ENCODE data around the gene RAB26. TPM values are rescaled to one million over a fixed set of nuclear protein-coding genes. Genes with fewer than 3 reads are reported as not detected.

Gene RAB26
- total and polyA plus RNA-seq, 2 of the 13 experiments (the other 11 are each of a cell fraction or from before 2014, with no cell fraction given): 0.86 to 3.6 TPM

DNA sequence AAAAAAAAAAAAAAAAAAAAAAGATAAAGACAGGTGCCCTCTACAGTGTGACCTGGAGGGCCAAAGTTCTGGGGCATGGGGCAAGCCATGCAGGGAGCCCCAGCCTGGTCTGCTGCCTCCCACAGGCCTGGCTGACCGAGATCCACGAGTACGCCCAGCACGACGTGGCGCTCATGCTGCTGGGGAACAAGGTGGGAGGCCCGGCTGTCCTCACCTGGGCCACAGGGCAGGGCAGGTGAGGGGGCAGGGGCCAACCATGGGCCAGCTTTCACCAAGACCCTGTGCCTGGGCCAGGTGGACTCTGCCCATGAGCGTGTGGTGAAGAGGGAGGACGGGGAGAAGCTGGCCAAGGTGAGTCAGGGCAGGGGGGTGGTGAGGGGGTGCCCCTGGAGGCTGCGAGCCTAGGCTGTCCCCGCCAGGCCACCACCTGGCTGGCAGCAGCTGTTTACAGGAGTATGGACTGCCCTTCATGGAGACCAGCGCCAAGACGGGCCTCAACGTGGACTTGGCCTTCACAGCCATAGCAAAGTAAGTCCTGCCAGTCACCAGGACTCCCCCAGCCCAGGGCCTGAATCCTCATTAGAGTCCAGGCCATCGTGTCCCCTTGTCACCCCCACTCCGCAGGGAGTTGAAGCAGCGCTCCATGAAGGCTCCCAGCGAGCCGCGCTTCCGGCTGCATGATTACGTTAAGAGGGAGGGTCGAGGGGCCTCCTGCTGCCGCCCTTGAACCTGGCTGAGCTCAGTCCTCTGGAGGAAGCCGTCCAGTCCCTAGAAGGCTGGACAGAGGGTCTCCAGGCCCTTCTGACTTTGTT, 4.5 kb downstream of the RAB26 start (continued):
- TF ChIP-seq, protein P1, sequence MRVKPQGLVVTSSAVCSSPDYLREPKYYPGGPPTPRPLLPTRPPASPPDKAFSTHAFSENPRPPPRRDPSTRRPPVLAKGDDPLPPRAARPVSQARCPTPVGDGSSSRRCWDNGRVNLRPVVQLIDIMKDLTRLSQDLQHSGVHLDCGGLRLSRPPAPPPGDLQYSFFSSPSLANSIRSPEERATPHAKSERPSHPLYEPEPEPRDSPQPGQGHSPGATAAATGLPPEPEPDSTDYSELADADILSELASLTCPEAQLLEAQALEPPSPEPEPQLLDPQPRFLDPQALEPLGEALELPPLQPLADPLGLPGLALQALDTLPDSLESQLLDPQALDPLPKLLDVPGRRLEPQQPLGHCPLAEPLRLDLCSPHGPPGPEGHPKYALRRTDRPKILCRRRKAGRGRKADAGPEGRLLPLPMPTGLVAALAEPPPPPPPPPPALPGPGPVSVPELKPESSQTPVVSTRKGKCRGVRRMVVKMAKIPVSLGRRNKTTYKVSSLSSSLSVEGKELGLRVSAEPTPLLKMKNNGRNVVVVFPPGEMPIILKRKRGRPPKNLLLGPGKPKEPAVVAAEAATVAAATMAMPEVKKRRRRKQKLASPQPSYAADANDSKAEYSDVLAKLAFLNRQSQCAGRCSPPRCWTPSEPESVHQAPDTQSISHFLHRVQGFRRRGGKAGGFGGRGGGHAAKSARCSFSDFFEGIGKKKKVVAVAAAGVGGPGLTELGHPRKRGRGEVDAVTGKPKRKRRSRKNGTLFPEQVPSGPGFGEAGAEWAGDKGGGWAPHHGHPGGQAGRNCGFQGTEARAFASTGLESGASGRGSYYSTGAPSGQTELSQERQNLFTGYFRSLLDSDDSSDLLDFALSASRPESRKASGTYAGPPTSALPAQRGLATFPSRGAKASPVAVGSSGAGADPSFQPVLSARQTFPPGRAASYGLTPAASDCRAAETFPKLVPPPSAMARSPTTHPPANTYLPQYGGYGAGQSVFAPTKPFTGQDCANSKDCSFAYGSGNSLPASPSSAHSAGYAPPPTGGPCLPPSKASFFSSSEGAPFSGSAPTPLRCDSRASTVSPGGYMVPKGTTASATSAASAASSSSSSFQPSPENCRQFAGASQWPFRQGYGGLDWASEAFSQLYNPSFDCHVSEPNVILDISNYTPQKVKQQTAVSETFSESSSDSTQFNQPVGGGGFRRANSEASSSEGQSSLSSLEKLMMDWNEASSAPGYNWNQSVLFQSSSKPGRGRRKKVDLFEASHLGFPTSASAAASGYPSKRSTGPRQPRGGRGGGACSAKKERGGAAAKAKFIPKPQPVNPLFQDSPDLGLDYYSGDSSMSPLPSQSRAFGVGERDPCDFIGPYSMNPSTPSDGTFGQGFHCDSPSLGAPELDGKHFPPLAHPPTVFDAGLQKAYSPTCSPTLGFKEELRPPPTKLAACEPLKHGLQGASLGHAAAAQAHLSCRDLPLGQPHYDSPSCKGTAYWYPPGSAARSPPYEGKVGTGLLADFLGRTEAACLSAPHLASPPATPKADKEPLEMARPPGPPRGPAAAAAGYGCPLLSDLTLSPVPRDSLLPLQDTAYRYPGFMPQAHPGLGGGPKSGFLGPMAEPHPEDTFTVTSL (CRISPR knock-in tag; IDR thresholded peaks at IDR 0.05; ENCODE audit: borderline replicate concordance): no peak
- TF ChIP-seq, protein P2, sequence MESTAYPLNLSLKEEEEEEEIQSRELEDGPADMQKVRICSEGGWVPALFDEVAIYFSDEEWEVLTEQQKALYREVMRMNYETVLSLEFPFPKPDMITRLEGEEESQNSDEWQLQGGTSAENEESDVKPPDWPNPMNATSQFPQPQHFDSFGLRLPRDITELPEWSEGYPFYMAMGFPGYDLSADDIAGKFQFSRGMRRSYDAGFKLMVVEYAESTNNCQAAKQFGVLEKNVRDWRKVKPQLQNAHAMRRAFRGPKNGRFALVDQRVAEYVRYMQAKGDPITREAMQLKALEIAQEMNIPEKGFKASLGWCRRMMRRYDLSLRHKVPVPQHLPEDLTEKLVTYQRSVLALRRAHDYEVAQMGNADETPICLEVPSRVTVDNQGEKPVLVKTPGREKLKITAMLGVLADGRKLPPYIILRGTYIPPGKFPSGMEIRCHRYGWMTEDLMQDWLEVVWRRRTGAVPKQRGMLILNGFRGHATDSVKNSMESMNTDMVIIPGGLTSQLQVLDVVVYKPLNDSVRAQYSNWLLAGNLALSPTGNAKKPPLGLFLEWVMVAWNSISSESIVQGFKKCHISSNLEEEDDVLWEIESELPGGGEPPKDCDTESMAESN (CRISPR knock-in tag; conservative IDR thresholded peaks at IDR 0.05): no peak
- no peak for TF ChIP-seq ZNF44 (CRISPR knock-in tag; IDR thresholded peaks at IDR 0.05)
- TF ChIP-seq SCMH1 (CRISPR knock-in tag; IDR thresholded peaks at IDR 0.05; ENCODE audit: borderline replicate concordance): no peak
- TF ChIP-seq ZKSCAN1 (IDR thresholded peaks at IDR 0.05; ENCODE audit: low read length): no peak
- no peak for TF ChIP-seq MZF1 (CRISPR knock-in tag; IDR thresholded peaks at IDR 0.05; ENCODE audit: borderline replicate concordance)
- no peak for TF ChIP-seq RAD51 (IDR thresholded peaks at IDR 0.05; ENCODE audit: borderline replicate concordance)
- no peak for TF ChIP-seq MAFF (IDR thresholded peaks at IDR 0.05; ENCODE audit: low read depth, low read length)
- TF ChIP-seq ZNF460 (CRISPR knock-in tag; IDR thresholded peaks at IDR 0.05; ENCODE audit: borderline replicate concordance): no peak; the same call in 1 of the 2 replicates
- TF ChIP-seq YY1 (IDR thresholded peaks at IDR 0.05; ENCODE audit: insufficient read depth, insufficient replicate concordance, low read depth, low read length): no peak
- peak; percentile 29 for TF ChIP-seq HNRNPLL (IDR thresholded peaks at IDR 0.05; ENCODE audit: low read depth, low read length, poor library complexity, severe bottlenecking)
- no peak for TF ChIP-seq SRSF4 (IDR thresholded peaks at IDR 0.05; ENCODE audit: low read depth, low read length, poor library complexity, severe bottlenecking)
- TF ChIP-seq HNRNPUL1 (IDR thresholded peaks at IDR 0.05; ENCODE audit: low read depth, low read length): no peak
- TF ChIP-seq ZNF367 (CRISPR knock-in tag; IDR thresholded peaks at IDR 0.05; ENCODE audit: borderline replicate concordance): no peak; the same call in 1 of the 2 replicates
- TF ChIP-seq ZEB1 (IDR thresholded peaks at IDR 0.05; ENCODE audit: insufficient replicate concordance, low read depth): peak; percentile 74
- TF ChIP-seq ZBTB20 (CRISPR knock-in tag; IDR thresholded peaks at IDR 0.05; ENCODE audit: borderline replicate concordance, low read depth): no peak
- TF ChIP-seq TOE1 (CRISPR knock-in tag; IDR thresholded peaks at IDR 0.05): no peak
- TF ChIP-seq FOXC1 (CRISPR knock-in tag; IDR thresholded peaks at IDR 0.05; ENCODE audit: borderline replicate concordance): no peak
- no peak for TF ChIP-seq SRSF9 (IDR thresholded peaks at IDR 0.05; ENCODE audit: borderline replicate concordance, insufficient read depth, low read depth, low read length, poor library complexity, severe bottlenecking)
- TF ChIP-seq, protein P3, sequence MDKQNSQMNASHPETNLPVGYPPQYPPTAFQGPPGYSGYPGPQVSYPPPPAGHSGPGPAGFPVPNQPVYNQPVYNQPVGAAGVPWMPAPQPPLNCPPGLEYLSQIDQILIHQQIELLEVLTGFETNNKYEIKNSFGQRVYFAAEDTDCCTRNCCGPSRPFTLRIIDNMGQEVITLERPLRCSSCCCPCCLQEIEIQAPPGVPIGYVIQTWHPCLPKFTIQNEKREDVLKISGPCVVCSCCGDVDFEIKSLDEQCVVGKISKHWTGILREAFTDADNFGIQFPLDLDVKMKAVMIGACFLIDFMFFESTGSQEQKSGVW (CRISPR knock-in tag; IDR thresholded peaks at IDR 0.05; ENCODE audit: borderline replicate concordance): no peak
